Activated naive CD4-positive, alpha-beta T cell treated with anti-CD3 and anti-CD28 coated beads, Interleukin-2, amount 10 ng/mL, durations not matched to agents 7 days and 5 days (primary cell): ENCODE results near the gene DZIP3.
A peak's percentile ranks its signal among the peaks of the same experiment; 100 is the strongest.

Source experiments
- CTCF ChIA-PET: fragments of 350-600 bp; sonication (Branson Sonifier 250); formaldehyde crosslinking; loops from one replicate; lab custom pipeline; 2021; ENCODE audit warnings: antibody characterized with exemption; lab: Charles Lee
- DNase-seq: peaks from one replicate; pipeline ENCODE4 v3.0.0-alpha.2; 2020
- H3K27ac Mint-ChIP-seq: one replicate; pipeline ENCODE4 v1.8.0; 2021; ENCODE audit warnings: mild to moderate bottlenecking, moderate library complexity, mixed read lengths
- H3K27me3 Mint-ChIP-seq: one replicate; pipeline ENCODE4 v1.8.0; 2021; ENCODE audit warnings: mild to moderate bottlenecking, mixed read lengths
- H3K36me3 Mint-ChIP-seq: one replicate; pipeline ENCODE4 v1.8.0; 2021; ENCODE audit warnings: mixed read lengths
- H3K4me1 Mint-ChIP-seq: one replicate; pipeline ENCODE4 v1.8.0; 2021; ENCODE audit warnings: mixed read lengths
- H3K4me3 Mint-ChIP-seq: one replicate; pipeline ENCODE4 v1.8.0; 2021; ENCODE audit warnings: mild to moderate bottlenecking, moderate library complexity, mixed read lengths
- H3K9me3 Mint-ChIP-seq: one replicate; pipeline ENCODE4 v1.8.0; 2021; ENCODE audit warnings: mixed read lengths

DZIP3 gene

DNA sequence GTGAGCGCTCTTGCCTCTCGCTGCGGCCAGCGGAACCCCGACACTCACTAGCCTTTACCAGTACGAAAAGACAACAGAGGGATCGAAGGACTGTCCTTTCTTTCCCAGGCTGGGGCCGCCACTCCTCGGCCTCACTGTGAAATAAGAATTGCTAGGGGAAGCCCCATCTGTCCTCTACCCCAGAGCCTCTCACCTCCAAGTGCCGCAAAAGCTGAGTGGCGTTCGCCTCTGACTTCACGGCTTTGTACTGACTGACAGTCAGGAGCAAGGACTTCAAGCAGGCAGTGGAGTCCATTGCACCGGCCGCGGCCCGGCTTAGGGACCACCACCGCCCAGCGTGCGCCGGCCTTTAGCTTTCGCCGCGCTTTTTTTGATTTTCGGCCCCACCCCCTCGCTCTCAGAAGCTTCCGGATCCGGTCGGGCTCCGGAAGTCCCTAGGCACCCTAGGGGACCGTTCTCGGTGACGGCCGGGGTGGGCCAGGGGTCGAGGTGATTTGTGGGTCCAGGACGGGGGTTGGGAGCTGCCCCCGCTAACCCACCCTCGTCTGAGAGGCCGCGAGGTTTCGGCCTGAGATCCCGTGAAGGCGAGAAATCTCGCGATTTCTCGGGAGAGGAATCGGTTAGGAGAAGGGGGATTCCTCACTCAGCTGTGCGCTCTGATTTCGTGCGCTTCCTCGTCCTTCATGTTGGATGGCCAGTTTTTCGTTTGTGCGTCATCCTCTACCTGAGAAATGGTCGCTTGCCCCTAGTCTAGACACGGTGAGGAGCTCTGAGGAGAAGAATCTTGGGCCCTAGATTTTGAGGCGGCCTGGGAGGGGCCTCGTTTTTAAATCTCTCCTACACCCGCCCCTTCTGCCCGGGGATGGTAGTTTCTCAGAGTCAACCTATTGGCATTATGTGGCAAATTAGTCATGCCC, at the start of gene DZIP3, which contains the start of gene CIP2A:
TSS of gene DZIP3 (plus strand) at position 642 of the 917 bp plus-strand sequence. CDS start 15,685 bp downstream, outside the sequence.
TSS of gene CIP2A (minus strand) at position 358 of the 917 bp plus-strand sequence. CDS start at position 295, 63 bp downstream.
- H3K27ac Mint-ChIP-seq: peak within 1 kb of the TSS; percentile 98
- H3K9me3 Mint-ChIP-seq: no peaks in the 10 kb centered on the region
- no peaks in the 10 kb centered on the region for H3K27me3 Mint-ChIP-seq
- H3K4me1 Mint-ChIP-seq: peaks cover 52% of the 10 kb centered on the region
- CTCF ChIA-PET: interaction anchor here (0.7 to 1.3 kb wide), 4 partner anchors 14 to 553 kb away, joined by 3 read pairs; no protein-coding TSS in a partner anchor
- H3K4me3 Mint-ChIP-seq: peak within 1 kb of the TSS; percentile 95
- DNase-seq: peak; percentile 88
- peaks cover 32% of the 10 kb centered on the region for H3K36me3 Mint-ChIP-seq

- CTCF ChIA-PET: no interaction called here
- Mint-ChIP-seq H3K4me3 (no peak overlapping the region), H3K9me3 (no peaks in the 10 kb centered on the region), H3K27ac (no peak overlapping the region), H3K27me3 (no peaks in the 10 kb centered on the region), H3K36me3 (peaks cover 44% of the 10 kb centered on the region), H3K4me1 (peaks cover 7% of the 10 kb centered on the region)
- DNase-seq: no peak
These were observed 43.3 kb upstream of the DZIP3 start for GRCh38 chr3:108546247-108546646.

GRCh38 chr3:108546692-108547091, 42.8 kb upstream of the DZIP3 start:
- CTCF ChIA-PET: no interaction called here
- H3K4me3 Mint-ChIP-seq: no peak overlapping the region
- no peak for DNase-seq
- peaks cover 46% of the 10 kb centered on the region for H3K36me3 Mint-ChIP-seq
- no peaks in the 10 kb centered on the region for H3K9me3 Mint-ChIP-seq
- H3K27me3 Mint-ChIP-seq: no peaks in the 10 kb centered on the region
- H3K27ac Mint-ChIP-seq: no peak overlapping the region
- peaks cover 7% of the 10 kb centered on the region for H3K4me1 Mint-ChIP-seq

DNA sequence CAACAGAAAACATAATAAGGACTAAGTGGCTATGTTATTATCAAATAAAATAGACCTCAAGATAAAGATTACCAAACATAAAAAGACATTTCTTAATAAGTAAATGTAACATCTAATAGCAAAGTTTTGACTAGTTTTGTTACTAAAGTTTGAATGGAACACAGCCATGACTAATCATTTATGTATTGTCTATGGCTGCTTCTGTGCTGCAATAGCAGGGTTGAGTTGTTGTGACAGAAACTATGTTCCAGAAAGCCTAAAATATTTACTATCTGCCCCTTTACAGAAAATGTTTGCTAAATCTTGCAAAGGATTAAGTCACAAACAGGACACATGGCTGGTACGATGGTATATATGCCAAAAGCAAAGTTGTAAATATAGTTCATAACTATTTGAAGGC, 41.2 kb upstream of the DZIP3 start:
- DNase-seq: no peak

GRCh38 chr3:108548886-108549285, 40.6 kb upstream of the DZIP3 start:
- no peak for DNase-seq
- Mint-ChIP-seq H3K27ac (no peak overlapping the region), H3K4me1 (peaks cover 7% of the 10 kb centered on the region), H3K36me3 (peaks cover 38% of the 10 kb centered on the region), H3K9me3 (no peaks in the 10 kb centered on the region), H3K4me3 (no peak overlapping the region), H3K27me3 (no peaks in the 10 kb centered on the region)
- CTCF ChIA-PET: no interaction called here

More for the DNA sequence above, 41.2 kb upstream of the DZIP3 start:
- peaks cover 44% of the 10 kb centered on the region for H3K36me3 Mint-ChIP-seq
- CTCF ChIA-PET: no interaction called here
- peaks cover 7% of the 10 kb centered on the region for H3K4me1 Mint-ChIP-seq
- no peaks in the 10 kb centered on the region for H3K27me3 Mint-ChIP-seq
- no peaks in the 10 kb centered on the region for H3K9me3 Mint-ChIP-seq
- no peak overlapping the region for H3K27ac Mint-ChIP-seq
- H3K4me3 Mint-ChIP-seq: no peak overlapping the region

GRCh38 chr3:108552267-108553159, 37.0 kb upstream of the DZIP3 start:
- Mint-ChIP-seq H3K9me3 (no peaks in the 10 kb centered on the region), H3K27ac (peak overlapping the region; percentile 69), H3K36me3 (peaks cover 44% of the 10 kb centered on the region), H3K4me3 (no peak overlapping the region), H3K4me1 (no peaks in the 10 kb centered on the region), H3K27me3 (no peaks in the 10 kb centered on the region)
- DNase-seq: no peak
- CTCF ChIA-PET: interaction anchor here (0.6 to 3.2 kb wide), 12 partner anchors 10 to 479 kb away, joined by 3 to 33 read pairs (median 4); no protein-coding TSS in a partner anchor

DNA sequence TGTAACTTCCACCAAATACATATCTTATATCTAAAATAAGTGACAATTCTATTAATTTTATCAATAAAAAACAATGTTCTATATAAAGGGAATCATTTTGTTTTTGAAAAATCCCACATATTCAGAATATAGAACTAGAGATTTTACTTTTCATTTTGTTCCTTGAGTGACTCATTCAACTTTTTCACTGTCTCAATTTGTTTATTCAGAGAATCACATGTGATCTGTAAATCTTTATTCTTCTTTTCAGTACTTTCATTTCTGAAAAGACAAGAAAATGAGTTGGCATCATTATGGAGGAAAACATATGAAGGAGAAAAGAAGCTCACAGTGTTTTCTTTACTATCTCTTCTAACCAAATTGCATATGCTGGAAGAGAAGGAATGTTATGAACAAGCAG, 35.3 kb upstream of the DZIP3 start:
- DNase-seq: no peak
- peaks cover 47% of the 10 kb centered on the region for H3K36me3 Mint-ChIP-seq
- H3K27ac Mint-ChIP-seq: no peak overlapping the region

DNA sequence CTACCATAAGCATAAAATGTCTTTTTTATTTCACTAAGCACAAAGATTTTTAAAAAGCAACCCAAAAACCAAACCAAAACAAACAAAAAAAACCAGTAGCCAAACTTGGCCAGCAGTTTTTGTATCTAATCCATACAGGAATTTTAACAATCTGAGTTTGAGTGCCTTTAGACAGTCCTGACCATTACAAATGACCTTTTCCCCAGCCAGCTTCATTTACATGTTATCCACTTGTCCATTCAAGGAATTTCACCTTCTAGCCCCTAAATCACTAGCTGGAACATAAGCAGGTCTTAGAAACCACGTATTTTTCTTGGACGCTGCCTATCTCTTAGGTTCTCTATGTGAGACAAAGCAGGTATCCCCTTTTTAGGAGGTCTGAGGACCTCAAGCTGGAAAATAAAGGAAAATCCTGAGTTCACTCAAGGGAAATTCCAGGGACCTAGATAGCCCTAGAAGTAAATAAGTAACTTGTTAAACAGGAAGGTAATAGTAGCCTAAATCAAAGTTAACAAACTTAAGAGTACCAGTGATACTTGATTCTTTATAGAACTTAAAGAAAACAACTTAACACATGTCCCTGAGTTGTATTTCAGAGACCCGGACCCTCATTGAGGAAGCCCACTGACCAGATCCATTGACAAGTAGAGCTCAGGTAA, 34.5 kb upstream of the DZIP3 start:
- H3K27me3 Mint-ChIP-seq: no peaks in the 10 kb centered on the region
- H3K4me3 Mint-ChIP-seq: no peak overlapping the region
- H3K36me3 Mint-ChIP-seq: peaks cover 48% of the 10 kb centered on the region

More for the DNA sequence above, 35.3 kb upstream of the DZIP3 start:
- Mint-ChIP-seq H3K27me3 (no peaks in the 10 kb centered on the region), H3K4me1 (no peaks in the 10 kb centered on the region), H3K9me3 (no peaks in the 10 kb centered on the region), H3K4me3 (no peak overlapping the region)
- CTCF ChIA-PET: interaction anchor here (3.2 kb wide), 1 partner anchor 64 kb away, joined by 33 read pairs; no protein-coding TSS in a partner anchor

DNA sequence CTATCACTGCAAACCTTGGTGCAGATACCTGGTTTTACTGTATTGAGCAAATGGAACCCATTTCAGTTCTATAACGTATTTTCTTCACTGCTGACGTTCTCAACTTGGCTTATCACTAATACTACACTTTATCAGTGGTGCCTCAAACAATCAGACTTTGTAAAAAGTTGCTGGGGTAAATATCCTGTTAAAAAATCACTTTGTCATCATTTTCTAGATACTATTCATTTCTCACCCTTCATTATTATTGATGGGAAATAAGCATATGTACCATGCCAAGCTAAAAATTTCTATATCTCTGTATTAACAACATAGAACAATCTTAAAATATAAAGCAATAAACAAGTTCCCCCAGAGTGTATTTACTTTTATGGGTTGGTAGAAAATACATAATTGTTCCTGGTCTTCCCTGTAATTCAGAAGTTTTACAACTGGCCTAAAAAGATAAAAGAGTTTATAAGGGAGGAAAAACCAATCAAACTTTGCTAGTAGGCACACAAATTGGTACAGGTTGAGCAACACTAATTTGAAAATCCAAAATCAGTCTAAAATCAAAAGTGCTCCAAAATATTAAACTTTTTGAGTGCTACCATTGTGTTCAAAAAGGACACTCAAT, 33.4 kb upstream of the DZIP3 start:
- CTCF ChIA-PET: interaction anchor here (0.9 to 1.0 kb wide), 3 partner anchors 8 to 262 kb away, joined by 3 to 5 read pairs (median 4); no protein-coding TSS in a partner anchor
- Mint-ChIP-seq H3K27ac (no peak overlapping the region), H3K27me3 (no peaks in the 10 kb centered on the region), H3K4me3 (no peak overlapping the region), H3K36me3 (peaks cover 53% of the 10 kb centered on the region), H3K9me3 (no peaks in the 10 kb centered on the region), H3K4me1 (no peaks in the 10 kb centered on the region)
- no peak for DNase-seq

More for the DNA sequence above, 34.5 kb upstream of the DZIP3 start:
- CTCF ChIA-PET: interaction anchor here (0.9 to 1.0 kb wide), 3 partner anchors 9 to 263 kb away, joined by 3 to 5 read pairs (median 4); no protein-coding TSS in a partner anchor
- H3K9me3 Mint-ChIP-seq: no peaks in the 10 kb centered on the region
- DNase-seq: no peak
- H3K27ac Mint-ChIP-seq: peak overlapping the region; percentile 58
- H3K4me1 Mint-ChIP-seq: no peaks in the 10 kb centered on the region

GRCh38 chr3:108562565-108562964, 27.0 kb upstream of the DZIP3 start:
- no peak for DNase-seq
- Mint-ChIP-seq H3K4me3 (no peak overlapping the region), H3K27me3 (no peaks in the 10 kb centered on the region), H3K4me1 (no peaks in the 10 kb centered on the region), H3K36me3 (peaks cover 56% of the 10 kb centered on the region), H3K27ac (no peak overlapping the region), H3K9me3 (no peaks in the 10 kb centered on the region)
- CTCF ChIA-PET: interaction anchor here (2.0 kb wide), 1 partner anchor 10 kb away, joined by 4 read pairs; no protein-coding TSS in a partner anchor

DNA sequence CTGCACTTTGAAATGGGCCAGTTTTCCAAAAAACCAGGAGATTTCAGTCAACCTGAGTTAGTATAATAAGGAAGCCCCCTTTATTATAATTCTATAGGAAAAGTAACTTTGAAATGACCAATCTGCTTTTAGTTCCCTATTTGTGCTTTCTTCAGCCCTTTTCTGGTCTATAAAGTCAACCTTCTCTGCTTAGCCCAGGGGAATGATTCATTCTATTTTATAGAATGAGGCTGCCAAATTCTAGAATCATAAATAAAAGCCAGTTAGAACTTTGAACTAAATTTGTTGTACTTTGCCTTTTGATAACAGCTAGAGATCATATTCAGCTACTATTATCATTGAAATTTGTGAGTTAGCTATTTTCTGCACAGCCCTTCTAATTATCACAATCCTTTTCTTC, 25.0 kb upstream of the DZIP3 start:
- CTCF ChIA-PET: interaction anchor here (0.8 to 1.4 kb wide), 2 partner anchors 9 to 12 kb away, joined by 3 read pairs; no protein-coding TSS in a partner anchor
- Mint-ChIP-seq H3K4me1 (no peaks in the 10 kb centered on the region), H3K4me3 (no peak overlapping the region), H3K36me3 (peaks cover 56% of the 10 kb centered on the region), H3K27ac (no peak overlapping the region), H3K9me3 (no peaks in the 10 kb centered on the region), H3K27me3 (no peaks in the 10 kb centered on the region)
- DNase-seq: no peak

GRCh38 chr3:108565506-108565905, 24.0 kb upstream of the DZIP3 start:
- Mint-ChIP-seq H3K9me3 (no peaks in the 10 kb centered on the region), H3K27ac (no peak overlapping the region), H3K4me1 (no peaks in the 10 kb centered on the region), H3K4me3 (no peak overlapping the region), H3K27me3 (no peaks in the 10 kb centered on the region), H3K36me3 (peaks cover 59% of the 10 kb centered on the region)
- CTCF ChIA-PET: no interaction called here
- DNase-seq: no peak

- no peaks in the 10 kb centered on the region for H3K4me1 Mint-ChIP-seq
- no peaks in the 10 kb centered on the region for H3K27me3 Mint-ChIP-seq
- no peak overlapping the region for H3K4me3 Mint-ChIP-seq
- H3K9me3 Mint-ChIP-seq: no peaks in the 10 kb centered on the region
- peaks cover 52% of the 10 kb centered on the region for H3K36me3 Mint-ChIP-seq
- H3K27ac Mint-ChIP-seq: no peak overlapping the region
- CTCF ChIA-PET: interaction anchor here (0.9 kb wide), 1 partner anchor 457 kb away, joined by 4 read pairs; no protein-coding TSS in a partner anchor
- no peak for DNase-seq
These were observed 22.9 kb upstream of the DZIP3 start for GRCh38 chr3:108566599-108566998.
